Hindlimb muscle (tissue), 1 donor: ENCODE data around the gene B3GALNT1. TPM values are rescaled to one million over a fixed set of nuclear protein-coding genes. Genes with fewer than 3 reads are reported as not detected.

ENCODE experiments used
- polyA plus RNA-seq: library from polyadenylated mRNA; unstranded; fragments of 120-200 nt; gene quantifications from one replicate; pipeline ENCODE4 v1.2.1, GENCODE V29; 2013; ENCODE audit not compliant: insufficient read length

B3GALNT1 gene
- polyA plus RNA-seq, 1 donor: 18.2 TPM

Other genes with a start within 250 kb of the B3GALNT1 start
- 33.2 TPM for gene NMD3, start 116.0 kb upstream of the B3GALNT1 start, polyA plus RNA-seq